IMR-90 (cell line): Measurements from ENCODE around the gene TTC39C. TPM values are rescaled to one million over a fixed set of nuclear protein-coding genes. Genes with fewer than 3 reads are reported as not detected.

Experiments used
- ATAC-seq: fragments of 200-7000 bp; cut with Tn5 transposase; 2 replicates; pipeline ENCODE4 v1.9.1; 2020; ENCODE audit warnings: low read depth, mild to moderate bottlenecking, moderate library complexity
- BruUV-seq: library from RNA; stranded (reverse); fragments of 400-500 nt; replicated peaks from 2 replicates; lab custom pipeline; 2021; lab: Mats Ljungman, UMichigan
- CTCF ChIA-PET: fragments of 300-600 bp; formaldehyde crosslinking; extraction: SDS; loops from one replicate; lab custom pipeline; 2021; ENCODE audit warnings: antibody characterized with exemption; lab: Yijun Ruan, JAX
- POLR2A ChIA-PET: fragments of 300-600 bp; sonication (Branson Sonifier 250); formaldehyde crosslinking; loops from one replicate; lab custom pipeline; 2022; ENCODE audit warnings: antibody characterized with exemption; ENCODE audit not compliant: unreplicated experiment; lab: Charles Lee
- DNase-seq: peaks from one replicate; pipeline ENCODE4 v3.0.0; 2013
- H2AFZ ChIP-seq: replicated peaks from 2 replicates; pipeline ENCODE3; 2013; ENCODE audit warnings: low read length, mild to moderate bottlenecking; ENCODE audit not compliant: poor library complexity
- H2AK5ac ChIP-seq: 2 replicates; pipeline ENCODE4 v1.6.1; 2013; ENCODE audit warnings: low read depth, low read length, inconsistent platforms
- H2AK9ac ChIP-seq: replicated peaks from 2 replicates; pipeline ENCODE3; 2013; ENCODE audit warnings: mild to moderate bottlenecking, low read depth, low read length, moderate library complexity; ENCODE audit not compliant: poor library complexity
- H2BK120ac ChIP-seq: 2 replicates; pipeline ENCODE4 v1.6.1; 2013; ENCODE audit warnings: low read depth, low read length, inconsistent platforms
- H2BK15ac ChIP-seq: 3 replicates; pipeline ENCODE4 v1.6.1; 2013; ENCODE audit warnings: low read depth, low read length, inconsistent platforms
- H2BK20ac ChIP-seq: 2 replicates; pipeline ENCODE4 v1.6.1; 2013; ENCODE audit warnings: low read depth, mild to moderate bottlenecking, inconsistent platforms, low read length, moderate library complexity
- H2BK5ac ChIP-seq: 2 replicates; pipeline ENCODE4 v1.6.1; 2013; ENCODE audit warnings: mild to moderate bottlenecking, low read depth, low read length, inconsistent platforms; ENCODE audit not compliant: poor library complexity, severe bottlenecking
- H3K14ac ChIP-seq: replicated peaks from 2 replicates; pipeline ENCODE4 v1.6.1; 2013; ENCODE audit warnings: low read depth, low read length, inconsistent platforms
- H3K18ac ChIP-seq: 2 replicates; pipeline ENCODE4 v1.6.1; 2013; ENCODE audit warnings: low read depth, low read length, control low read depth
- H3K23ac ChIP-seq: 2 replicates; pipeline ENCODE4 v1.6.1; 2013; ENCODE audit warnings: low read depth, low read length, inconsistent platforms
- H3K27ac ChIP-seq: 2 replicates; pipeline ENCODE4 v1.5.1; 2013; ENCODE audit warnings: mild to moderate bottlenecking, control low read depth, low read length; ENCODE audit not compliant: insufficient read depth
- H3K27me3 ChIP-seq: 2 replicates; pipeline ENCODE4 v1.6.1; 2013; ENCODE audit warnings: low read length; ENCODE audit not compliant: control insufficient read depth, insufficient read depth
- H3K36me3 ChIP-seq: 2 replicates; pipeline ENCODE4 v1.6.1; 2013; ENCODE audit warnings: low read length, mixed read lengths; ENCODE audit not compliant: control insufficient read depth, insufficient read depth
- H3K4ac ChIP-seq: 2 replicates; pipeline ENCODE4 v1.6.1; 2013; ENCODE audit warnings: low read depth, low read length, inconsistent platforms
- H3K4me1 ChIP-seq: 2 replicates; pipeline ENCODE4 v1.6.1; 2013; ENCODE audit warnings: low read length, mixed read lengths; ENCODE audit not compliant: control insufficient read depth, insufficient read depth
- H3K4me2 ChIP-seq: 2 replicates; pipeline ENCODE4 v1.6.1; 2013; ENCODE audit warnings: low read depth, mild to moderate bottlenecking, control low read depth, low read length, moderate library complexity
- H3K4me3 ChIP-seq: 2 replicates; pipeline ENCODE4 v1.5.1; 2013; ENCODE audit warnings: low read depth, mild to moderate bottlenecking, control low read depth, low read length, moderate library complexity; ENCODE audit not compliant: insufficient read depth
- H3K56ac ChIP-seq: 2 replicates; pipeline ENCODE4 v1.6.1; 2013; ENCODE audit warnings: low read length, inconsistent platforms; ENCODE audit not compliant: insufficient read depth; ENCODE audit errors: extremely low read depth
- H3K79me1 ChIP-seq, 2 experiments: 2 replicates each; pipeline ENCODE4 v1.6.1; 2013; ENCODE audit warnings: low read length in 2 of 2, inconsistent platforms in 1 of 2, low read depth in 1 of 2
- H3K9ac ChIP-seq: 2 replicates; pipeline ENCODE4 v1.6.1; 2013; ENCODE audit warnings: low read depth, low read length, control low read depth
- H3K9me1 ChIP-seq: 2 replicates; pipeline ENCODE4 v1.6.1; 2013; ENCODE audit warnings: low read length, inconsistent platforms; ENCODE audit not compliant: insufficient read depth
- H3K9me3 ChIP-seq: 2 replicates; pipeline ENCODE4 v1.6.1; 2013; ENCODE audit warnings: low read length; ENCODE audit not compliant: control insufficient read depth, insufficient read depth
- H4K20me1 ChIP-seq: 2 replicates; pipeline ENCODE4 v1.6.1; 2013; ENCODE audit warnings: low read length, inconsistent platforms; ENCODE audit not compliant: insufficient read depth
- H4K5ac ChIP-seq: 2 replicates; pipeline ENCODE4 v1.6.1; 2013; ENCODE audit warnings: mild to moderate bottlenecking, low read depth, low read length, control low read depth
- H4K8ac ChIP-seq, 2 experiments: 2 replicates each; pipeline ENCODE4 v1.6.1; 2013; ENCODE audit warnings: low read depth in 2 of 2, low read length in 2 of 2, control low read depth in 1 of 2, inconsistent platforms in 1 of 2
- H4K91ac ChIP-seq: 2 replicates; pipeline ENCODE4 v1.6.1; 2013; ENCODE audit warnings: low read depth, low read length, inconsistent platforms; ENCODE audit not compliant: insufficient read depth
- MAFK ChIP-seq: IDR thresholded peaks from 2 replicates; pipeline ENCODE4 v1.6.1; 2012; ENCODE audit warnings: low read depth, low read length, improper control_type of control experiment
- RAD21 ChIP-seq: IDR thresholded peaks from 2 replicates; pipeline ENCODE4 v1.6.1; 2012; ENCODE audit warnings: low read length, improper control_type of control experiment
- SMC3 ChIP-seq: fragments of 150-350 bp; IDR thresholded peaks from 2 replicates; pipeline ENCODE4 v1.6.1; 2016; ENCODE audit warnings: low read depth, mild to moderate bottlenecking, antibody characterized with exemption, low read length, moderate library complexity
- WGBS, 2 experiments: methylation state at CpG; one replicate each; pipeline versions ENCODE4 v1.1.5 to v1.1.7; 2013; ENCODE audit warnings: missing lambda C conversion rate in 2 of 2; ENCODE audit not compliant: insufficient read length in 1 of 2; ENCODE audit errors: extremely low coverage in 2 of 2; 5-methylcytosine and 5-hydroxymethylcytosine counted together
- dilution Hi-C: fragments of 300-500 bp; cut with HindIII; formaldehyde crosslinking; loops from one replicate; pipeline ENCODE4 v1.14.3; 2018; ENCODE audit warnings: low sequenced_read_pairs; ENCODE audit not compliant: unreplicated experiment
- in situ Hi-C: fragments of 300-500 bp; cut with MboI; formaldehyde crosslinking; loops from 3 replicates; pipeline ENCODE4 v1.14.3; 2019; ENCODE audit warnings: low sequenced_read_pairs, inconsistent platforms, mixed read lengths
- intact Hi-C: fragments of 100-400 bp; cut with micrococcal nuclease; formaldehyde crosslinking; loops from 2 replicates; pipeline ENCODE4 v1.10.0; 2022
- polyA plus RNA-seq, 3 experiments: library from polyadenylated mRNA; depleted of rRNA; stranded (reverse); fragments of >200 nt; gene quantifications; 2 replicates each; pipeline ENCODE4 v1.2.3, GENCODE V29; 2012; ENCODE audit warnings: low replicate concordance in 1 of 3
- total RNA-seq: library from RNA; depleted of rRNA; stranded (reverse); fragments of >200 nt; gene quantifications from 2 replicates; pipeline ENCODE4 v1.2.3, GENCODE V29; 2012
- TF ChIP-seq, protein P1 (sequence below): conservative IDR thresholded peaks from 2 replicates; pipeline ENCODE4 v1.5.1; 2012; ENCODE audit warnings: mild to moderate bottlenecking, low read depth, low read length, improper control_type of control experiment
- TF ChIP-seq, protein P2 (sequence below): fragments of 150-350 bp; IDR thresholded peaks from 2 replicates; pipeline ENCODE4 v1.6.1; 2016; ENCODE audit warnings: low read depth, mild to moderate bottlenecking, low read length, moderate library complexity, borderline replicate concordance

The TTC39C gene
- total and polyA plus RNA-seq, 2 of the 4 experiments (the other 2 are of a cell fraction) = 8.0 to 20.8 TPM

DNA sequence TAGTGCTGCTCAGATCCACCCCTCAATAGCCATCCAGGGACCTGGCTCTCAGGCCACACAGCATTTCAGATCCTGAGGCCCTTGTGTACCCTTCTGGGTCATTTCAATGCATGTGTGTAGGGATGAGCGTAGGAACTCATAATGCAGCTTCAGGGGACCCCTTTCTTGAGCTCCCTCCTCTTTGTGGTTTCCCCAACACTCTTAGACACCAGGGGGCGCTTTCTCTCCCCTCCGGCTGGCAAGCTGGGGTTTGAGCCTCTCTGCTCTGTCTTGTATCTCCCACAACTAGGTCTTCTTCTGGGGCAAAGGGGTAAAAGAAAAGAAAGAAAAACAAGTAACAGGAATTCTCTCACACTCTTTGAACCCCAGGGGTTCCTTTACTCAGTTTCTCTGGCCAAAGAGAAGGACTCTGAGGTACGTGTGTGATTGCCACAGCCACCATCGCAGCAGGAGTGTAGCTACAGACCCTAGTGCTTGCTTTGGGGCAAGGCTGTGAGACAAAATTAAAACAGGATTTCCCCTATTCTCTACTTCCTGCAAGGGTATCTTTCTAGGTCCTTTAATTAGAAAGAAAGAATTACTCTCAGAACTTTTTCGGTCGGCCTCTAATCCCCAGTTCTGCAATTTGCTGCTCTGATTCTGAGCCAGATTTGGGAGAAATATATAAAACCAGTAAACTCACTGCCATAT, 162.3 kb downstream of the TTC39C start:
- Histone ChIP-seq H3K9me3 (no peaks in the 10 kb centered on the region), H3K4me1 (no peaks in the 10 kb centered on the region), H3K18ac (no peak overlapping the region), H3K14ac (no peak overlapping the region), H3K27me3 (no peaks in the 10 kb centered on the region), H4K5ac (no peak overlapping the region), H3K56ac (no peak overlapping the region), H2BK5ac (no peak overlapping the region), H3K27ac (no peak overlapping the region), H4K91ac (no peak overlapping the region), H2AK9ac (peak overlapping the region; percentile 71), H3K9me1 (peaks cover 4% of the 10 kb centered on the region; the same call in 1 of the 2 replicates), H2BK20ac (no peak overlapping the region), H4K8ac (no peak overlapping the region), H3K9ac (no peak overlapping the region), H3K23ac (no peak overlapping the region), H2AK5ac (no peak overlapping the region), H3K4me2 (no peak overlapping the region), H3K36me3 (0 out of 2 replicates have a peak, but pooled peaks cover 3% of the 10 kb centered on the region), H3K4me3 (no peak overlapping the region), H3K4ac (0 out of 2 replicates have a peak overlapping the region, but pooled peaks have one; percentile 20), H4K20me1 (no peaks in the 10 kb centered on the region; the same call in 1 of the 2 replicates), H3K79me1 (peaks cover 0 to 4% of the 10 kb centered on the region in 2 experiments; a peak in 2 of 4 replicates), H2BK15ac (no peak overlapping the region), H2BK120ac (peak overlapping the region; percentile 14; the same call in 1 of the 2 replicates), H2AFZ (no peak overlapping the region)
- TF ChIP-seq RAD21 (peak; percentile 65), MAFK (no peak), SMC3 (peak; percentile 78)
- TF ChIP-seq, protein P1, sequence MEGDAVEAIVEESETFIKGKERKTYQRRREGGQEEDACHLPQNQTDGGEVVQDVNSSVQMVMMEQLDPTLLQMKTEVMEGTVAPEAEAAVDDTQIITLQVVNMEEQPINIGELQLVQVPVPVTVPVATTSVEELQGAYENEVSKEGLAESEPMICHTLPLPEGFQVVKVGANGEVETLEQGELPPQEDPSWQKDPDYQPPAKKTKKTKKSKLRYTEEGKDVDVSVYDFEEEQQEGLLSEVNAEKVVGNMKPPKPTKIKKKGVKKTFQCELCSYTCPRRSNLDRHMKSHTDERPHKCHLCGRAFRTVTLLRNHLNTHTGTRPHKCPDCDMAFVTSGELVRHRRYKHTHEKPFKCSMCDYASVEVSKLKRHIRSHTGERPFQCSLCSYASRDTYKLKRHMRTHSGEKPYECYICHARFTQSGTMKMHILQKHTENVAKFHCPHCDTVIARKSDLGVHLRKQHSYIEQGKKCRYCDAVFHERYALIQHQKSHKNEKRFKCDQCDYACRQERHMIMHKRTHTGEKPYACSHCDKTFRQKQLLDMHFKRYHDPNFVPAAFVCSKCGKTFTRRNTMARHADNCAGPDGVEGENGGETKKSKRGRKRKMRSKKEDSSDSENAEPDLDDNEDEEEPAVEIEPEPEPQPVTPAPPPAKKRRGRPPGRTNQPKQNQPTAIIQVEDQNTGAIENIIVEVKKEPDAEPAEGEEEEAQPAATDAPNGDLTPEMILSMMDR = peak; percentile 64
- TF ChIP-seq, protein P2, sequence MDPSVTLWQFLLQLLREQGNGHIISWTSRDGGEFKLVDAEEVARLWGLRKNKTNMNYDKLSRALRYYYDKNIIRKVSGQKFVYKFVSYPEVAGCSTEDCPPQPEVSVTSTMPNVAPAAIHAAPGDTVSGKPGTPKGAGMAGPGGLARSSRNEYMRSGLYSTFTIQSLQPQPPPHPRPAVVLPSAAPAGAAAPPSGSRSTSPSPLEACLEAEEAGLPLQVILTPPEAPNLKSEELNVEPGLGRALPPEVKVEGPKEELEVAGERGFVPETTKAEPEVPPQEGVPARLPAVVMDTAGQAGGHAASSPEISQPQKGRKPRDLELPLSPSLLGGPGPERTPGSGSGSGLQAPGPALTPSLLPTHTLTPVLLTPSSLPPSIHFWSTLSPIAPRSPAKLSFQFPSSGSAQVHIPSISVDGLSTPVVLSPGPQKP = no peak
- ATAC-seq (peak; percentile 68), DNase-seq (peak; percentile 56)
- ChIA-PET POLR2A (no interaction called here), CTCF (interaction anchor here (0.5 to 1.7 kb wide), 14 partner anchors 10 to 320 kb away, joined by 3 to 12 read pairs (median 4); no protein-coding TSS in a partner anchor)
- WGBS, 2 experiments = no CpG with 5 or more reads among the region's 7 CpGs
- dilution Hi-C loops = no loop called here
- BruUV-seq = no TSS peak
- in situ Hi-C loops = no loop called here
- intact Hi-C loops = loop anchor here (1.0 to 5.0 kb wide), 4 partner anchors 94 to 310 kb away; no protein-coding TSS in a partner anchor
